A549 (cell line): ENCODE data around the gene DYRK3.

Experiments used
- CHD4 ChIP-seq: fragments of 200-600 bp; sonication (generic); IDR thresholded peaks from 2 replicates; pipeline ENCODE4 v1.6.1; 2016; ENCODE audit warnings: antibody characterized with exemption, mild to moderate bottlenecking, borderline replicate concordance
- HOXB13 ChIP-seq: fragments of 250-450 bp; sonication (Bioruptor Pico); IDR thresholded peaks from 2 replicates; pipeline ENCODE4 v1.5.0; 2020; ENCODE audit warnings: low read depth, mild to moderate bottlenecking, moderate library complexity
- KDM5A ChIP-seq: fragments of 200-600 bp; sonication (generic); IDR thresholded peaks from 2 replicates; pipeline ENCODE4 v1.6.1; 2016; ENCODE audit warnings: antibody characterized with exemption, mild to moderate bottlenecking
- NFE2L2 ChIP-seq: fragments of 150-350 bp; conservative IDR thresholded peaks from 2 replicates; pipeline ENCODE4 v1.6.1; 2014; ENCODE audit warnings: low read length
- POLR2A ChIP-seq: IDR thresholded peaks from 2 replicates; pipeline ENCODE4 v1.6.1; 2012; ENCODE audit warnings: mild to moderate bottlenecking, low read length
- POLR2AphosphoS2 ChIP-seq: conservative IDR thresholded peaks from 2 replicates; pipeline ENCODE4 v1.6.1; 2012; ENCODE audit warnings: low read length, improper control_type of control experiment, inconsistent platforms
- RCOR1 ChIP-seq: fragments of 150-350 bp; IDR thresholded peaks from 2 replicates; pipeline ENCODE4 v1.6.1; 2014; ENCODE audit warnings: antibody characterized with exemption, low read length, low read depth
- RFX5 ChIP-seq: fragments of 450-650 bp; IDR thresholded peaks from 2 replicates; pipeline ENCODE4 v1.7.1; 2014; ENCODE audit warnings: antibody characterized with exemption, mild to moderate bottlenecking, moderate library complexity
- RNF2 ChIP-seq: fragments of 200-600 bp; sonication (generic); IDR thresholded peaks from 2 replicates; pipeline ENCODE4 v1.6.1; 2016; ENCODE audit warnings: low read depth, mild to moderate bottlenecking, antibody characterized with exemption, moderate library complexity, borderline replicate concordance
- TF ChIP-seq, protein P1 (sequence below): fragments of >200 bp; sonication (Bioruptor Twin); formaldehyde crosslinking; IDR thresholded peaks from 3 replicates; pipeline ENCODE4 v1.5.1; 2016
- TF ChIP-seq, protein P2 (sequence below): fragments of 450-650 bp; IDR thresholded peaks from 2 replicates; pipeline ENCODE4 v1.6.1; 2014; ENCODE audit warnings: antibody characterized with exemption
- TF ChIP-seq, protein P3 (sequence below): fragments of 250-450 bp; sonication (Bioruptor Pico); IDR thresholded peaks from 2 replicates; pipeline ENCODE4 v1.5.0; 2021; ENCODE audit warnings: mild to moderate bottlenecking, moderate library complexity, borderline replicate concordance

DNA sequence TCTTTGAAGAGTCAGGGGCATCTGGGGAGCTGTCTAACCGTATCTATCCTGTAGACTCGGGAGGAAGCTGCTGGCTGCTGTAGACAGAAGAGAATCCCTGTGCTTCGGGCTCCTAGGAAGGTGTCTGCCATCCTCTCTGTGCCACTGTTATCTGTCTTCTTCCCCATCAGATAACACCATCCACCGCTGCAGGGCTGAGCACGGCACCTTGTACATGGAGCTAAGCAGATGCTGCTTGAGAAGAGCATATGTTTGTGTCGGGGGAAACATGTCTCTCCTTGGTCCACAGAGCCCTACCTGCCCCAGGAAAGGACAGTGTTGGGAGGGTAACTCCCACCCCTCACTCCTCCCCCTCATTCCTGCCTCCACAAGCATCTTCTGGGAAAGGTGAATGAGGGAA, 48.0 kb downstream of the DYRK3 start:
- TF ChIP-seq RNF2 (no peak), POLR2A (no peak), RFX5 (no peak), NFE2L2 (no peak), KDM5A (no peak), CHD4 (no peak), HOXB13 (CRISPR knock-in tag) (no peak), POLR2AphosphoS2 (no peak), RCOR1 (no peak)
- TF ChIP-seq, protein P1, sequence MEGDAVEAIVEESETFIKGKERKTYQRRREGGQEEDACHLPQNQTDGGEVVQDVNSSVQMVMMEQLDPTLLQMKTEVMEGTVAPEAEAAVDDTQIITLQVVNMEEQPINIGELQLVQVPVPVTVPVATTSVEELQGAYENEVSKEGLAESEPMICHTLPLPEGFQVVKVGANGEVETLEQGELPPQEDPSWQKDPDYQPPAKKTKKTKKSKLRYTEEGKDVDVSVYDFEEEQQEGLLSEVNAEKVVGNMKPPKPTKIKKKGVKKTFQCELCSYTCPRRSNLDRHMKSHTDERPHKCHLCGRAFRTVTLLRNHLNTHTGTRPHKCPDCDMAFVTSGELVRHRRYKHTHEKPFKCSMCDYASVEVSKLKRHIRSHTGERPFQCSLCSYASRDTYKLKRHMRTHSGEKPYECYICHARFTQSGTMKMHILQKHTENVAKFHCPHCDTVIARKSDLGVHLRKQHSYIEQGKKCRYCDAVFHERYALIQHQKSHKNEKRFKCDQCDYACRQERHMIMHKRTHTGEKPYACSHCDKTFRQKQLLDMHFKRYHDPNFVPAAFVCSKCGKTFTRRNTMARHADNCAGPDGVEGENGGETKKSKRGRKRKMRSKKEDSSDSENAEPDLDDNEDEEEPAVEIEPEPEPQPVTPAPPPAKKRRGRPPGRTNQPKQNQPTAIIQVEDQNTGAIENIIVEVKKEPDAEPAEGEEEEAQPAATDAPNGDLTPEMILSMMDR, result no peak
- TF ChIP-seq, protein P2, sequence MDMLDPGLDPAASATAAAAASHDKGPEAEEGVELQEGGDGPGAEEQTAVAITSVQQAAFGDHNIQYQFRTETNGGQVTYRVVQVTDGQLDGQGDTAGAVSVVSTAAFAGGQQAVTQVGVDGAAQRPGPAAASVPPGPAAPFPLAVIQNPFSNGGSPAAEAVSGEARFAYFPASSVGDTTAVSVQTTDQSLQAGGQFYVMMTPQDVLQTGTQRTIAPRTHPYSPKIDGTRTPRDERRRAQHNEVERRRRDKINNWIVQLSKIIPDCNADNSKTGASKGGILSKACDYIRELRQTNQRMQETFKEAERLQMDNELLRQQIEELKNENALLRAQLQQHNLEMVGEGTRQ, result no peak
- TF ChIP-seq, protein P3, sequence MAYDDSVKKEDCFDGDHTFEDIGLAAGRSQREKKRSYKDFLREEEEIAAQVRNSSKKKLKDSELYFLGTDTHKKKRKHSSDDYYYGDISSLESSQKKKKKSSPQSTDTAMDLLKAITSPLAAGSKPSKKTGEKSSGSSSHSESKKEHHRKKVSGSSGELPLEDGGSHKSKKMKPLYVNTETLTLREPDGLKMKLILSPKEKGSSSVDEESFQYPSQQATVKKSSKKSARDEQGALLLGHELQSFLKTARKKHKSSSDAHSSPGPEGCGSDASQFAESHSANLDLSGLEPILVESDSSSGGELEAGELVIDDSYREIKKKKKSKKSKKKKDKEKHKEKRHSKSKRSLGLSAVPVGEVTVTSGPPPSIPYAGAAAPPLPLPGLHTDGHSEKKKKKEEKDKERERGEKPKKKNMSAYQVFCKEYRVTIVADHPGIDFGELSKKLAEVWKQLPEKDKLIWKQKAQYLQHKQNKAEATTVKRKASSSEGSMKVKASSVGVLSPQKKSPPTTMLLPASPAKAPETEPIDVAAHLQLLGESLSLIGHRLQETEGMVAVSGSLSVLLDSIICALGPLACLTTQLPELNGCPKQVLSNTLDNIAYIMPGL (CRISPR knock-in tag), result no peak
